Mammary epithelial cell (primary cell): ENCODE measurements around the gene C12orf56.

Experiments
- EZH2 ChIP-seq: IDR thresholded peaks from 2 replicates; pipeline ENCODE4 v1.6.1; 2012; ENCODE audit warnings: low read length, inconsistent platforms, borderline replicate concordance
- TF ChIP-seq, protein P1 (sequence below), 2 donors: IDR thresholded peaks in 1 of 2; conservative IDR thresholded peaks in 1 of 2; 2 replicates each; pipeline ENCODE4 v1.5.1; 2011 to 2012; ENCODE audit warnings: inconsistent platforms in 2 of 2, low read length in 2 of 2, mild to moderate bottlenecking in 2 of 2, control low read depth in 1 of 2, low read depth in 1 of 2; ENCODE audit not compliant: insufficient read depth in 1 of 2; ENCODE audit errors: extremely low read depth in 1 of 2

- TF ChIP-seq, protein P1, sequence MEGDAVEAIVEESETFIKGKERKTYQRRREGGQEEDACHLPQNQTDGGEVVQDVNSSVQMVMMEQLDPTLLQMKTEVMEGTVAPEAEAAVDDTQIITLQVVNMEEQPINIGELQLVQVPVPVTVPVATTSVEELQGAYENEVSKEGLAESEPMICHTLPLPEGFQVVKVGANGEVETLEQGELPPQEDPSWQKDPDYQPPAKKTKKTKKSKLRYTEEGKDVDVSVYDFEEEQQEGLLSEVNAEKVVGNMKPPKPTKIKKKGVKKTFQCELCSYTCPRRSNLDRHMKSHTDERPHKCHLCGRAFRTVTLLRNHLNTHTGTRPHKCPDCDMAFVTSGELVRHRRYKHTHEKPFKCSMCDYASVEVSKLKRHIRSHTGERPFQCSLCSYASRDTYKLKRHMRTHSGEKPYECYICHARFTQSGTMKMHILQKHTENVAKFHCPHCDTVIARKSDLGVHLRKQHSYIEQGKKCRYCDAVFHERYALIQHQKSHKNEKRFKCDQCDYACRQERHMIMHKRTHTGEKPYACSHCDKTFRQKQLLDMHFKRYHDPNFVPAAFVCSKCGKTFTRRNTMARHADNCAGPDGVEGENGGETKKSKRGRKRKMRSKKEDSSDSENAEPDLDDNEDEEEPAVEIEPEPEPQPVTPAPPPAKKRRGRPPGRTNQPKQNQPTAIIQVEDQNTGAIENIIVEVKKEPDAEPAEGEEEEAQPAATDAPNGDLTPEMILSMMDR (conservative IDR thresholded peaks at IDR 0.05 in 1 of 2, IDR thresholded peaks at IDR 0.05 in 1 of 2; ENCODE audit: extremely low read depth in 1 of 2, insufficient read depth in 1 of 2, low read depth in 1 of 2, low read length in 2 of 2) = no peak
- TF ChIP-seq EZH2 = no peak
Observed at GRCh38 chr12:64418209-64418608, 27.7 kb upstream of the C12orf56 start.
